ENCODE results near the gene LY9. TPM values are rescaled to one million over a fixed set of nuclear protein-coding genes. Genes with fewer than 3 reads are reported as not detected.

LY9 gene
- total RNA-seq (2021) (3.0 and 6.9 TPM in 2 replicates), Bru-seq, nascent RNA (percentile 39 among the genes with signal in this experiment), BruChase-seq, experiment 1, labeled RNA remaining after a 2-hour chase (percentile 29 among the genes with signal in this experiment), BruChase-seq, experiment 2, labeled RNA remaining after a 6-hour chase (percentile 36 among the genes with signal in this experiment)
- long read RNA-seq, partial matches to known transcripts: 4 of 21 reads
- long read RNA-seq, other reads (novel, unspliced or antisense): 17 of 21 reads

- intact Hi-C loops (cut with micrococcal nuclease; ENCODE audit: unreplicated experiment): no loop called here
- H3F3A ChIP-seq (ENCODE audit: insufficient read depth, low read depth): no peaks in the 10 kb centered on the region
- BruUV-seq (replicated peaks): no TSS peak
- DNase-seq: no peak
- H3K9me2 ChIP-seq (ENCODE audit: insufficient read depth): no peaks in the 10 kb centered on the region
- H3K9me3 ChIP-seq (ENCODE audit: insufficient read depth, low read depth): no peaks in the 10 kb centered on the region
- no peak for TF ChIP-seq CTCF (conservative IDR thresholded peaks at IDR 0.05)
- TF ChIP-seq EZH2 (IDR thresholded peaks at IDR 0.05; ENCODE audit: low read depth): no peak
- H3K27me3 ChIP-seq (ENCODE audit: insufficient read depth, low read depth): no peaks in the 10 kb centered on the region
- ChIA-PET POLR2A (ENCODE audit: unreplicated experiment) (no interaction called here), CTCF (interaction anchor here (0.9 kb wide), 1 partner anchor 39 kb away, joined by 3 read pairs; no protein-coding TSS in a partner anchor)
- no peak within 1 kb of the TSS for H3K4me2 ChIP-seq
- H3K4me3 ChIP-seq: no peak within 1 kb of the TSS
- no peaks in the 10 kb centered on the region for H3K36me3 ChIP-seq (ENCODE audit: low read depth)
- H3K27ac ChIP-seq: no peak within 1 kb of the TSS
- peaks cover 16% of the 10 kb centered on the region for H3K4me1 ChIP-seq (replicated peaks; ENCODE audit: insufficient read depth)
- no peaks in the 10 kb centered on the region for H4K20me1 ChIP-seq (ENCODE audit: insufficient read depth)
- H2AFZ ChIP-seq: no peak within 1 kb of the TSS
- no peaks in the 10 kb centered on the region for H3K79me2 ChIP-seq (ENCODE audit: low read depth)
These were observed at the start of gene LY9 for GRCh38 chr1:160795951-160796383. LY9 (plus strand) TSS chr1:160796174; CDS start chr1:160796188, 14 bp downstream.

GRCh38 chr1:160746836-160747500, 49.0 kb upstream of the LY9 start:
- H2AFZ ChIP-seq: no peak overlapping the region
- peak; percentile 44 to 62 for DNase-seq
- intact Hi-C loops (cut with micrococcal nuclease; ENCODE audit: unreplicated experiment): loop anchor here (1.0 kb wide), 1 partner anchor 20 kb away; no protein-coding TSS in a partner anchor
- no peak overlapping the region for H3K4me3 ChIP-seq
- H4K20me1 ChIP-seq (ENCODE audit: insufficient read depth): no peaks in the 10 kb centered on the region
- H3K27ac ChIP-seq: no peak overlapping the region
- 0 out of 2 replicates have a peak, but pooled peaks cover 2% of the 10 kb centered on the region for H3K9me3 ChIP-seq (ENCODE audit: insufficient read depth, low read depth)
- no peak overlapping the region for H3K4me2 ChIP-seq
- H3F3A ChIP-seq (ENCODE audit: insufficient read depth, low read depth): peaks cover 6% of the 10 kb centered on the region; the same call in 1 of the 2 replicates
- peaks cover 12% of the 10 kb centered on the region; the same call in 1 of the 2 replicates for H3K27me3 ChIP-seq (ENCODE audit: insufficient read depth, low read depth)
- H3K36me3 ChIP-seq (ENCODE audit: low read depth): no peaks in the 10 kb centered on the region
- no peaks in the 10 kb centered on the region for H3K9me2 ChIP-seq (ENCODE audit: insufficient read depth)
- POLR2A ChIA-PET (ENCODE audit: unreplicated experiment): interaction anchor here (0.5 kb wide), 2 partner anchors 35 to 70 kb away, joined by 3 read pairs; no protein-coding TSS in a partner anchor
- no TSS peak for BruUV-seq (replicated peaks)
- no peaks in the 10 kb centered on the region for H3K79me2 ChIP-seq (ENCODE audit: low read depth)
- CTCF ChIA-PET: no interaction called here
- TF ChIP-seq EZH2 (IDR thresholded peaks at IDR 0.05; ENCODE audit: low read depth): no peak
- TF ChIP-seq CTCF (conservative IDR thresholded peaks at IDR 0.05): no peak
- peaks cover 22% of the 10 kb centered on the region for H3K4me1 ChIP-seq (replicated peaks; ENCODE audit: insufficient read depth)

GRCh38 chr1:160747717-160748116, 48.3 kb upstream of the LY9 start:
- no peak overlapping the region for H3K27ac ChIP-seq
- H3K4me2 ChIP-seq: no peak overlapping the region
- no peak overlapping the region for H3K4me3 ChIP-seq
- no peaks in the 10 kb centered on the region for H3K79me2 ChIP-seq (ENCODE audit: low read depth)
- H4K20me1 ChIP-seq (ENCODE audit: insufficient read depth): no peaks in the 10 kb centered on the region
- H3K4me1 ChIP-seq (replicated peaks; ENCODE audit: insufficient read depth): peaks cover 22% of the 10 kb centered on the region
- CTCF ChIA-PET: interaction anchor here (0.6 to 1.1 kb wide), 4 partner anchors 9 to 47 kb away, joined by 3 to 4 read pairs (median 4); partner anchors contain the start of gene SLAMF7
- H3K9me2 ChIP-seq (ENCODE audit: insufficient read depth): no peaks in the 10 kb centered on the region
- intact Hi-C loops (cut with micrococcal nuclease; ENCODE audit: unreplicated experiment): loop anchor here (1.0 to 2.0 kb wide), 4 partner anchors 20 to 83 kb away; no protein-coding TSS in a partner anchor
- no TSS peak for BruUV-seq (replicated peaks)
- 0 out of 2 replicates have a peak, but pooled peaks cover 2% of the 10 kb centered on the region for H3K9me3 ChIP-seq (ENCODE audit: insufficient read depth, low read depth)
- H3F3A ChIP-seq (ENCODE audit: insufficient read depth, low read depth): peaks cover 6% of the 10 kb centered on the region; the same call in 1 of the 2 replicates
- no peak overlapping the region for H2AFZ ChIP-seq
- no peaks in the 10 kb centered on the region for H3K36me3 ChIP-seq (ENCODE audit: low read depth)
- no peak for DNase-seq
- POLR2A ChIA-PET (ENCODE audit: unreplicated experiment): interaction anchor here (0.5 kb wide), 1 partner anchor 78 kb away, joined by 5 read pairs; no protein-coding TSS in a partner anchor
- TF ChIP-seq EZH2 (IDR thresholded peaks at IDR 0.05; ENCODE audit: low read depth) (no peak), CTCF (conservative IDR thresholded peaks at IDR 0.05) (no peak)
- peaks cover 19% of the 10 kb centered on the region for H3K27me3 ChIP-seq (ENCODE audit: insufficient read depth, low read depth)
